Tibial artery (tissue), 4 donors: ENCODE data around the gene APBB2.
"Not testable (repeated sequence)": the region's sequence is repeated elsewhere in the genome, so short reads cannot be mapped to it uniquely, and the experiment has no call there.

ENCODE experiments used
- DNase-seq, 2 donors: peaks; one replicate each; pipeline ENCODE4 v3.0.0-alpha.2; 2019
- H3K27ac ChIP-seq, 2 donors: fragments of 200-600 bp; sonication (generic) in 1 of 2; 1 replicate in 1 of 2; 2 replicates in 1 of 2; pipeline ENCODE4 v1.5.1; 2018 to 2019; ENCODE audit warnings: mild to moderate bottlenecking in 1 of 2
- H3K27me3 ChIP-seq, 2 donors: fragments of 200-600 bp; sonication (generic) in 1 of 2; one replicate each; pipeline versions ENCODE4 v1.5.1 to v1.6.0; 2016 to 2019
- H3K36me3 ChIP-seq, 3 donors: fragments of 200-600 bp; sonication (generic) in 2 of 3; one replicate each; pipeline ENCODE4 v1.5.1; 2016 to 2019; ENCODE audit warnings: mild to moderate bottlenecking in 2 of 3
- H3K4me1 ChIP-seq, 4 donors: fragments of 200-600 bp; sonication (generic) in 2 of 4; 1 replicate in 3 of 4; 2 replicates in 1 of 4; pipeline ENCODE4 v1.5.1; 2016 to 2019
- H3K4me3 ChIP-seq, 2 donors: fragments of 200-600 bp; sonication (generic) in 1 of 2; 1 replicate in 1 of 2; 2 replicates in 1 of 2; pipeline ENCODE4 v1.5.1; 2018 to 2019; ENCODE audit warnings: mild to moderate bottlenecking in 2 of 2
- H3K9me3 ChIP-seq, 3 donors: fragments of 200-600 bp; sonication (generic) in 1 of 3; one replicate each; pipeline ENCODE4 v1.5.1; 2016 to 2019
- intact Hi-C: fragments of 100-400 bp; cut with DNase I; formaldehyde crosslinking; loops from one replicate; pipeline ENCODE4 v1.15.0; 2023; ENCODE audit warnings: low total_unique reads
- TF ChIP-seq, protein P1 (sequence below), 2 experiments: fragments of 200-600 bp in 1 of 2; fragments of 450-650 bp in 1 of 2; IDR thresholded peaks; one replicate each; pipeline ENCODE4 v1.5.1; 2017 to 2019; ENCODE audit warnings: antibody characterized with exemption in 2 of 2, mild to moderate bottlenecking in 1 of 2, moderate library complexity in 1 of 2

The APBB2 gene

DNA sequence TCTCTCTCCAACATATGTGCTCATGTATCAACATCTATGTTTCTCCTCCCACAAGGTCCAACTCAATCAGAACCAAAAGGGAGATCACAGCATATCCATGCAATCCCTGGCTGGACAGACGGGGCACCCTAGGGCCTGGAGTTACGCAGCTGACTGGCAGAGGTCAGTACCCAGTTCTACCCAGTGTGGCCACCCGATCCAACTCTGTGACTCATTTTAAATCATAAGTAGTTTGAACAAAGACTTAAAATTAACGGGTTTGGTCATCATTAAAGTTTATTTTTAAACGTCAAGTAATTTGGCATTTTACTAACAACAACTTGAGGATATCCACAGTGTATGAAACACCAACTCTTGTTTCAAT is 59.5 kb downstream of the APBB2 start:
- H3K4me3 ChIP-seq: peak overlapping the region in 1 of 2 donors; percentile 16
- no peaks in the 10 kb centered on the region for H3K36me3 ChIP-seq
- intact Hi-C loops: no loop called here
- no peaks in the 10 kb centered on the region for H3K27me3 ChIP-seq
- peaks cover 0 to 79% (median 25%) of the 10 kb centered on the region in 4 donors for H3K4me1 ChIP-seq
- H3K9me3 ChIP-seq: no peaks in the 10 kb centered on the region
- peak overlapping the region; percentile 65 to 67 for H3K27ac ChIP-seq
- DNase-seq: no peak
- TF ChIP-seq, protein P1, sequence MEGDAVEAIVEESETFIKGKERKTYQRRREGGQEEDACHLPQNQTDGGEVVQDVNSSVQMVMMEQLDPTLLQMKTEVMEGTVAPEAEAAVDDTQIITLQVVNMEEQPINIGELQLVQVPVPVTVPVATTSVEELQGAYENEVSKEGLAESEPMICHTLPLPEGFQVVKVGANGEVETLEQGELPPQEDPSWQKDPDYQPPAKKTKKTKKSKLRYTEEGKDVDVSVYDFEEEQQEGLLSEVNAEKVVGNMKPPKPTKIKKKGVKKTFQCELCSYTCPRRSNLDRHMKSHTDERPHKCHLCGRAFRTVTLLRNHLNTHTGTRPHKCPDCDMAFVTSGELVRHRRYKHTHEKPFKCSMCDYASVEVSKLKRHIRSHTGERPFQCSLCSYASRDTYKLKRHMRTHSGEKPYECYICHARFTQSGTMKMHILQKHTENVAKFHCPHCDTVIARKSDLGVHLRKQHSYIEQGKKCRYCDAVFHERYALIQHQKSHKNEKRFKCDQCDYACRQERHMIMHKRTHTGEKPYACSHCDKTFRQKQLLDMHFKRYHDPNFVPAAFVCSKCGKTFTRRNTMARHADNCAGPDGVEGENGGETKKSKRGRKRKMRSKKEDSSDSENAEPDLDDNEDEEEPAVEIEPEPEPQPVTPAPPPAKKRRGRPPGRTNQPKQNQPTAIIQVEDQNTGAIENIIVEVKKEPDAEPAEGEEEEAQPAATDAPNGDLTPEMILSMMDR (IDR thresholded peaks at IDR 0.05): peak in 1 of 2 experiments; percentile 15

DNA sequence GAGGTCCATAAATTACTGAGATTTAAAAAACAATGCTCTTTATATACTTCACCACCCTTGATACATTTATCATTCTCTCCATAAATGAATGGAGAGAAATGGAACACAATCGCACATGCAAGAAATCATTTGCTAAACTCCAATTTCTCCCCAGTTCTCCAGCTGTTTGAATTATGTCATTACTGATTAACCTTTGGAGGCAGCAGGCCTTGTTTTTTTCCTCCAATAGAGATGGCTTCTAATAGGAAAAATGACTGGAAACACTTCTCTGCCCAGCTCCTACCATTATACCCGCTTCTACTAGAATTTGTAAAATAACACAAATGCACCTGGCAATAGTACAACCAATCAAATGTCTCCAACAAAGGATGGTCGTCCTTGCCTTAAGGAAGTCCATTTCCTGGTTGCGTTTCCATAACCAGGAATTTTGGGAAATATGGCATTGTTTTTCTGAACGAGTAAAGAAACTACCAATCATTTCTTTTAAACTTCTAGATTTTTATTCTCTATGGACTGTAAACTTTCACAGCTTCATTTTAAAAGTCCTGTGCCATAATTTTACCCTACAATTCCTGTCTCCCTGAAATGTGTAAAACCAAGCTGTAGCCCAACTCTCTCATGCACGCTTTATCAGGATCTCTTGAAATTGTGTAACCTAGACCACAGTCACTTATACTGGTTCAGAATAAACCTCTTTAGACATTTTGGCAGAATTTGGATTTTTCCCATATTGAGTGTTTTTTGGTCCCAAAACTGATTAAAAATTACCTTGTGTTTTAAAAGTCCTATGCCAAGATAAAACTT is 60.1 kb downstream of the APBB2 start:
- H3K9me3 ChIP-seq: no peaks in the 10 kb centered on the region
- no peaks in the 10 kb centered on the region for H3K36me3 ChIP-seq
- no peak overlapping the region for H3K4me3 ChIP-seq
- no peak for DNase-seq
- H3K27me3 ChIP-seq: no peaks in the 10 kb centered on the region
- H3K4me1 ChIP-seq: peaks cover 0 to 79% (median 27%) of the 10 kb centered on the region in 4 donors
- intact Hi-C loops: no loop called here
- TF ChIP-seq, protein P1 (IDR thresholded peaks at IDR 0.05): no peak
- peak overlapping the region; percentile 65 to 67 for H3K27ac ChIP-seq

DNA sequence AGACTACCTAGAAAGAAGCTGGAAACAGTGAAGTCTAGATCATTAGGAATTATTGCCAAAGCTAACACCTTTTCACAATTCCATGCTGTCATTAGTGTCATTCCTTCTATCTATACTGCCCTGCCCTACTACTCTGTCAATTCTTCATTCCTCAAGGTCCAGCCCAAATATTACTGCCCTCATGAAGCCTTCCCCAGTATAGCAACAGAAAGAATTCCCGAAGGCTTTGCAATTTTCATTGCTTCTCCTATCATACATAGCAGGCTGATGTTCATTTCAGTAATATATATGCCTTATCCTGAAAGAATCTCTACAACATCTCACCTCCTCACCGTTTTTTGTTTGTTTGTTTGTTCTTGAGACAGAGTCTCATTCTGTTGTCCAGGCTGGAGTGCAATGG is 63.9 kb downstream of the APBB2 start:
- no peaks in the 10 kb centered on the region for H3K36me3 ChIP-seq
- H3K27me3 ChIP-seq: no peaks in the 10 kb centered on the region
- no peaks in the 10 kb centered on the region for H3K9me3 ChIP-seq
- no peak for DNase-seq
- peak overlapping the region; percentile 40 to 77 for H3K27ac ChIP-seq
- H3K4me1 ChIP-seq: peaks cover 7 to 79% (median 34%) of the 10 kb centered on the region in 4 donors
- intact Hi-C loops: no loop called here
- TF ChIP-seq, protein P1 (IDR thresholded peaks at IDR 0.05): no peak
- H3K4me3 ChIP-seq: no peak overlapping the region

DNA sequence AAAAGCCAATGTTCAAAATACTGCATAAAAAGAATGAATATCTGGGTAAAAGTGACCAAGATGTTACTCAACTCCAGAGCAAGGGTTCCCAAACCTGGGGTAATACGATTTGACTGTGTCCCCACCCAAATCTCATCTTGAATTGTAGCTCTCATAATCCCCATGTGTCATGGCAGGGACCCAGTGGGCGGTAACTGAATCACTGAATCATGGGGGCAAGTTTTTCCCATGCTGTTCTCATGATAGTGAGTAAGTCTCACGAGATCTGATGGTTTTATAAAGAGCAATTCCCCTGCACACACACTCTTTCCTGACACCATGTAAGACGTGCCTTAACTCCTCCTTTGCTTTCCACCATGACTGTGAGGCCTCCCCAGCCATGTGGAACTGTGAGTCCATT is 64.8 kb downstream of the APBB2 start:
- peak overlapping the region; percentile 40 to 77 for H3K27ac ChIP-seq
- H3K27me3 ChIP-seq, DNase-seq, intact Hi-C loops, H3K36me3 ChIP-seq, H3K4me3 ChIP-seq, H3K9me3 ChIP-seq: not testable (repeated sequence)
- peaks cover 11 to 79% (median 39%) of the 10 kb centered on the region in 4 donors for H3K4me1 ChIP-seq

DNA sequence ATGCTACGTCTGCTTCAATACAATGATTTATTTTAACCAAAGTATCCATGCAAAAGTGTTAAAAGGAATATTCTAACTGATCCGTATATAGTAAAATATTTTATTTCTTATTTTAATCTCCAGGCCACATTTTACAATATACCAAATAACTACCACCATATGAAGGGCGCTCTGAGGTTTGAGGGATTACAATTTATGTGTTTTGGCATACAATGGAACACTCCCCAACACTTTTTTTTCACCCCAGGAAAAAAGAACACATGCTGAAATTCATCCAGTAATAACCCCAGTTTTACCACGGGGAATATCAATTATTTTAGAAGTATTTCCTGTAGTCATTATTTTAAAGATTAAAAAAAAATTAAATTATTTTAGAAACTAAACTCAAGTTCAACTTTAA is 65.4 kb downstream of the APBB2 start:
- peak overlapping the region; percentile 77 to 80 for H3K27ac ChIP-seq
- H3K4me1 ChIP-seq: peaks cover 11 to 79% (median 39%) of the 10 kb centered on the region in 4 donors

DNA sequence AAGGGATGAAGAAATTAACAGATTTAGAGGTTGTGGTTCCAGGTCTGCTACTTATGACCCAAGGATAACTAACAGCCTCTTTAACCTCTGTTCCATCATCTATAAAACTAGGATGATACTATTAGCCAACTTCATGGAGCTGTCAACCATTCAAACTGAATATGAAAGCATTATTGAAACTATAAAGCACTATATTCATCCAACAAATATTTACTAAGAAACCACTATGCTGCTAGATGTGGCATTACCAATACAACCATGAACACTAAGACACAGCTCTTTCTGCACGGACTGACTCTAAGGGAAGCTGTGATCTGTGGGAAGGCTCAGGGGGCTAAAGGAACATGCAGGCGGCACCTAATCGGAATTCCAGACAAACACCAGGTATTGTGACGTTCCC is 66.0 kb downstream of the APBB2 start:
- Histone ChIP-seq H3K27me3 (no peaks in the 10 kb centered on the region), H3K4me3 (no peak overlapping the region), H3K36me3 (no peaks in the 10 kb centered on the region), H3K4me1 (peaks cover 11 to 82% (median 40%) of the 10 kb centered on the region in 4 donors), H3K9me3 (no peaks in the 10 kb centered on the region), H3K27ac (peak overlapping the region; percentile 77 to 80)
- intact Hi-C loops: no loop called here
- TF ChIP-seq, protein P1 (IDR thresholded peaks at IDR 0.05): no peak
- DNase-seq: no peak

More for the DNA sequence above, 65.4 kb downstream of the APBB2 start:
- Histone ChIP-seq H3K4me3 (no peak overlapping the region), H3K27me3 (no peaks in the 10 kb centered on the region), H3K36me3 (no peaks in the 10 kb centered on the region), H3K9me3 (no peaks in the 10 kb centered on the region)
- DNase-seq: no peak
- intact Hi-C loops: no loop called here
- TF ChIP-seq, protein P1 (IDR thresholded peaks at IDR 0.05): no peak

DNA sequence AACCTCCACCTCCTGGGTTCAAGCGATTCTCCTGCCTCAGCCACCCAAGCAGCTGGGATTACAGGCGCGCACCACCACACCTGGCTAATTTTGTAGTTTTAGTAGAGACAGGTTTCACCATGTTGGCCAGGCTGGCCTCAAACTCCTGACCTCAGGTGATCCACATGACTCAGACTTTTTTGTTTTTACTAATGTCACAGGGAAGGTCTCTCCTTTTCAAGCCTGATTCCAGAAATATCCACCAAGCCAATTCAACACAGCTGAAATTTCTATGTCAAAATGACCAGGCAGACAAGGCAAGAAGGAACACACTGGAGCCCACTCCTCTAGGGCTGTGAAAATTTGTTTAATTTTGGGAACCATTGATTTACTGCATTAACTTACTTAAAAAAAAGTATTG is 66.8 kb downstream of the APBB2 start:
- peaks cover 11 to 89% (median 45%) of the 10 kb centered on the region in 4 donors for H3K4me1 ChIP-seq
- intact Hi-C loops, H3K27me3 ChIP-seq, H3K4me3 ChIP-seq, DNase-seq, H3K36me3 ChIP-seq, H3K9me3 ChIP-seq: not testable (repeated sequence)
- peak overlapping the region; percentile 77 to 80 for H3K27ac ChIP-seq
